COR-L47 (cell line): ENCODE results near the gene LLPH.

Experiments used
- DNase-seq: peaks from one replicate; lab custom pipeline; 2025; lab: John Stamatoyannopoulos, UW

Gene LLPH

DNA sequence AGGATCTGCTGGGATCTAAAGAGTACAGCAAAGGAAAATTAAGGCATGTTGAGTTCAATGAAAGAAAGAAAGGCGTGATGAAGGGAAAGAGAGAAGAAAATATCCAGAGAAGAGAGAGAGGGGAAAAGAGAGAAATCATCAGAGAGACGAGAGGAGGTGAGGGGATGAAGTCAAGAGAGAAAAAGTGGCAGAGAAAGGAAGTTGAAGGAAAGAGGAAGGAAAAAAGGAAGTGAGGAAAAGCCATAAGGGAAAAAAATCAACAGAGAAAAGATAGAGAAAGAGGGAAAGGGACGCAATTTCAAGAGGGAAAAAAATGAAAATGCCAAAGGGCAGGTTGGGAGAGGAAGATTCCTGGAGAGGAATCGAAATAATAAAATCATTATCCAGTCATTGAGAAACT is 40.4 kb downstream of the LLPH start:
- DNase-seq = no peak

DNA sequence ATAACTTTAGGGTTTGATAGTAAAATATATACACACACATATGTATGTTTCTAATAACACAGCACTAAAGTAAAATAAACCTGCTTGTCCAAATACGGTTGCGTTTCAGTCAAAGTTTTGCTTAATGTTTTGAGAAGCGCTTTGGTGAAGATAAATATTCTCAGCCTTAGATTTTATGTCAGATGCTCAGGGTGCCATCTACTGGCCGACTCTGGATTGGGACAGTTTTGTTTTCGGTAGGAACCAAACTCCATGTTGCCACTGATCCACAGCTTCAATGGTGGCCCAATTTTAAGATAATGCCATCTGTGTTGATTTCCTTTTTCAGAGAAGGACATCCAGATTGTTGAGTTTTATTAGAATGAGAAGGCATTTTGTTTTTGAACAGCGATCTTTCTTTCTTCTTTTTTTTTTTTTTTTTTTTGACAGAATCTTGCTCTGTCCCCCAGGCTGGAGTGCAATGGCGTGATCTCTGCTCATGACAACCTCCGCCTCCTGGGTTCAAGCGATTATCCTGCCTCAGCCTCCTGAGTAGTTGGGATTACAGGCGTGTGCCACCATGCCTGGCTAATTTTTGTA is 43.1 kb downstream of the LLPH start:
- DNase-seq = no peak

- no peak for DNase-seq
Observed at GRCh38 chr12:66085998-66086397, 44.6 kb downstream of the LLPH start.

GRCh38 chr12:66085213-66085612 is 45.3 kb downstream of the LLPH start:
- DNase-seq = no peak

- DNase-seq = no peak
Observed at GRCh38 chr12:66083766-66084165, 46.8 kb downstream of the LLPH start.

DNA sequence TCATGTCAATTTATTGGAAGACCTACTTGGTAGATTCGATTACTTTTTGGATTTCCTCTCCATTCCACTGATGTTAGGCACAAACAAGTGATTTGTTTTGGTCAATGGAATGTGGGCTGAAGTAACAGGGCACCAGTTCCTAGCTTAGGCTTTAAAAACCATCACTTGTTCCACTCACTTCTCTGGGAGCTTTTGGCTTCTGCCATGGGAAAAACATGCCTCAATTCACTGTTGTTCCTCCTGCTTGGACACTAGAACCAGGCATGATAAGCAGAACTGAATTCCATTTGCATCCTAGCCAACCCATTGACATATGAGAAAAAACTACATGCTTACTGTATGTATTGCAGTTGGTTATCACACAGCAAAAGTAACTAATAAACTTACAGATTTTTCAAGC is 47.8 kb downstream of the LLPH start:
- no peak for DNase-seq

- no peak for DNase-seq
Observed at GRCh38 chr12:66080791-66081190, 49.8 kb downstream of the LLPH start.

GRCh38 chr12:66077542-66077941 is 53.0 kb downstream of the LLPH start:
- no peak for DNase-seq

GRCh38 chr12:66074561-66074960 is 56.0 kb downstream of the LLPH start:
- no peak for DNase-seq

DNA sequence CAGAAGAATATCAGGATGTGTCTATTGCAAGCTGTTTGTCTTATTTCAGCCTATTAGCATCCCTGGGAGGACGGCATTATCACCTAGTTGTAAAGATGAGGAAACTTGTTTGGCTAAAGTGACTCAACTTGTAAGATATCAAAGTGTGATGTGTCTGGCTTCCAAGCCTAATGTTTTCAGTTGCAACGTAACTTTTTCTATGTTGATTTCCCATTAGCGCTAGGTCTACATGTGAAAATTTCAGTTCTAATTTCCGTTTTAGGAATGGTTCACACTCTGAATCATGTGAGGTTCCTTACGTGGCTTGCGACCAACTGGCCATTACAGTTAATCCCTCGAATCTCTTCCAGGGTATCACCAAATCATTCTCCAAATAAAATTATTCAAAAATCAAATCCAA is 58.0 kb downstream of the LLPH start:
- no peak for DNase-seq

GRCh38 chr12:66072135-66072534 is 58.4 kb downstream of the LLPH start:
- no peak for DNase-seq

- DNase-seq = no peak
Observed at GRCh38 chr12:66071549-66071948, 59.0 kb downstream of the LLPH start.

DNA sequence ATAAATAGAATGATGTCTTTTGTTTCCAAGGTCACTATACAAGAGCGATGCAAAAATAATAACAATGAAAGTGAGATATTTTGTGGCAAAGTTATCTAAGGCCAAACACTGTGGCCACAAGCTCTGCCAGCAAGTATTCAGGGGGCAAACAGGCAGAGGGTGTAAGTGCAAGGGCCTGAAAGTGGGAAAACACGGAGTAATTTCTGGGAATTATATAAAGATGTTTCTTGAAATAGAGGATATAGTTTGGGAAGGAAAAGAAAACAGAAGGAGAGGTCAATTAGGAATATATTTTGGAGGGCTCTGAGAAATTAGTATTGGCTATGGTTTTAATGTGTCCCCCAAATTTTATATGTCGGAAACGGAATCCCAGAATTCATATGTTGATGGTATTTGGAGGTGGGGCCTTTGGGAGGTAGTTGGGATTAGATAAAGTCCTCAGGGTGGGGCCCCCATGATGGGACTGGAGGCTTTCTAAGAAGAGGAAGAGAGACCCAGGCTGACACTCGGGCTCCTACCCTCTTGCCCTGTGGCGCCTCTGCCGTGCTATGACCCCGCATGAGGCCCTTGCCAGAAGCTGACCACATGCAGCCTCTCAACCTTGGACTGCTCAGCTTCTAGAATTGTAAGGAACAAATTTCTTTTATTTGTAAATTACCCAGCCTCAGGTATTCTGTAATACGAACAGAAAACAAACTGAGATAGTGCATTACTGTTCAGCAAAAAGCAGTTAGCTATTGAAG is 60.0 kb downstream of the LLPH start:
- no peak for DNase-seq

- no peak for DNase-seq
Observed at GRCh38 chr12:66066929-66067523, 63.5 kb downstream of the LLPH start.
